Epithelial cell of proximal tubule (primary cell): ENCODE results near the gene EPB41L1. TPM values are rescaled to one million over a fixed set of nuclear protein-coding genes. Genes with fewer than 3 reads are reported as not detected.

Source experiments
- DNase-seq: peaks from one replicate; pipeline ENCODE4 v3.0.0-alpha.2; 2011; ENCODE audit warnings: low read depth
- H3K4me3 ChIP-seq: 2 replicates; pipeline ENCODE4 v1.5.1; 2011; ENCODE audit warnings: low read depth, mild to moderate bottlenecking, low read length
- total RNA-seq: library from RNA; depleted of rRNA; stranded (reverse); fragments of >200 nt; gene quantifications from 2 replicates; pipeline ENCODE4 v1.2.3, GENCODE V29; 2015
- TF ChIP-seq, protein P1 (sequence below): conservative IDR thresholded peaks from 2 replicates; pipeline ENCODE4 v1.5.1; 2012; ENCODE audit warnings: low read depth, mild to moderate bottlenecking, low read length

EPB41L1 gene
- total RNA-seq, 1 donor from 2014 or later = 17.4 TPM

DNA sequence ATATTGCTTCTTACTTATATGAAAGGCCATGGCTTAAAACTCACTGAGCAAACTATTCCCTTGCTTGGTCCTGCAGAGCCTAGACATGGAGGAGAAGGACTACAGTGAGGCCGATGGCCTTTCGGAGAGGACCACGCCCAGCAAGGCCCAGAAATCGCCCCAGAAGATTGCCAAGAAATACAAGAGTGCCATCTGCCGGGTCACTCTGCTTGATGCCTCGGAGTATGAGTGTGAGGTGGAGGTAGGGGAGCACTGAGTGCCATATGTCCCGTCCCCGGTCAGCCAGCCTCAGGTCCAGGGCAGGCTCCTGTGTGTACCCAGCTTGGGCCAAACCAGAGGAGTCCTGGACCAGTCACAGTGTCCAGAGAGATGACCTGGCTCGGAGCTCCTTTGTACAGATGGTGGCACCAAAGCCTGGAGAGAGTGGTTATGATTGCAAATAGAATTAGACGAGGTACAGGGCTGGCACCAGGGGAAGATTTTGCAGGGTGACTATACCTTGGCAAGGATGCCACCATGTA is 21.0 kb downstream of the EPB41L1 start:
- TF ChIP-seq, protein P1, sequence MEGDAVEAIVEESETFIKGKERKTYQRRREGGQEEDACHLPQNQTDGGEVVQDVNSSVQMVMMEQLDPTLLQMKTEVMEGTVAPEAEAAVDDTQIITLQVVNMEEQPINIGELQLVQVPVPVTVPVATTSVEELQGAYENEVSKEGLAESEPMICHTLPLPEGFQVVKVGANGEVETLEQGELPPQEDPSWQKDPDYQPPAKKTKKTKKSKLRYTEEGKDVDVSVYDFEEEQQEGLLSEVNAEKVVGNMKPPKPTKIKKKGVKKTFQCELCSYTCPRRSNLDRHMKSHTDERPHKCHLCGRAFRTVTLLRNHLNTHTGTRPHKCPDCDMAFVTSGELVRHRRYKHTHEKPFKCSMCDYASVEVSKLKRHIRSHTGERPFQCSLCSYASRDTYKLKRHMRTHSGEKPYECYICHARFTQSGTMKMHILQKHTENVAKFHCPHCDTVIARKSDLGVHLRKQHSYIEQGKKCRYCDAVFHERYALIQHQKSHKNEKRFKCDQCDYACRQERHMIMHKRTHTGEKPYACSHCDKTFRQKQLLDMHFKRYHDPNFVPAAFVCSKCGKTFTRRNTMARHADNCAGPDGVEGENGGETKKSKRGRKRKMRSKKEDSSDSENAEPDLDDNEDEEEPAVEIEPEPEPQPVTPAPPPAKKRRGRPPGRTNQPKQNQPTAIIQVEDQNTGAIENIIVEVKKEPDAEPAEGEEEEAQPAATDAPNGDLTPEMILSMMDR = no peak
- no peak for DNase-seq
- H3K4me3 ChIP-seq = no peak overlapping the region

DNA sequence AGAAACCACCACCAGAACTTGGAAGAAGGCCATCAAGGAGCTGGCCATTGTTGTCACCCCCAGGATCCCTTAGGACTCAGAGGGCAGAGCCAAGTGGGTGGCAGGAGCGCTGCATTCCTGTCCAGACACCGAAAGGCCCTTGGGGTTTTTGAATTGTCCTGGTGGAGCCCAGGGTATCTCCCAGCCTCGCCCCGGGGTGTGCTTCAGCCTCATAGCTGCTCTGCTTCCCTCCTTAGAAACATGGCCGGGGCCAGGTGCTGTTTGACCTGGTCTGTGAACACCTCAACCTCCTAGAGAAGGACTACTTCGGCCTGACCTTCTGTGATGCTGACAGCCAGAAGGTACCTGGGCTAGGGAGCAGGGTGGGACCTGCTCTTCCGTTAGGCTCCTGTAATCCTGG is 23.2 kb downstream of the EPB41L1 start:
- no peak for DNase-seq
- H3K4me3 ChIP-seq = no peak overlapping the region
- TF ChIP-seq, protein P1 = no peak

DNA sequence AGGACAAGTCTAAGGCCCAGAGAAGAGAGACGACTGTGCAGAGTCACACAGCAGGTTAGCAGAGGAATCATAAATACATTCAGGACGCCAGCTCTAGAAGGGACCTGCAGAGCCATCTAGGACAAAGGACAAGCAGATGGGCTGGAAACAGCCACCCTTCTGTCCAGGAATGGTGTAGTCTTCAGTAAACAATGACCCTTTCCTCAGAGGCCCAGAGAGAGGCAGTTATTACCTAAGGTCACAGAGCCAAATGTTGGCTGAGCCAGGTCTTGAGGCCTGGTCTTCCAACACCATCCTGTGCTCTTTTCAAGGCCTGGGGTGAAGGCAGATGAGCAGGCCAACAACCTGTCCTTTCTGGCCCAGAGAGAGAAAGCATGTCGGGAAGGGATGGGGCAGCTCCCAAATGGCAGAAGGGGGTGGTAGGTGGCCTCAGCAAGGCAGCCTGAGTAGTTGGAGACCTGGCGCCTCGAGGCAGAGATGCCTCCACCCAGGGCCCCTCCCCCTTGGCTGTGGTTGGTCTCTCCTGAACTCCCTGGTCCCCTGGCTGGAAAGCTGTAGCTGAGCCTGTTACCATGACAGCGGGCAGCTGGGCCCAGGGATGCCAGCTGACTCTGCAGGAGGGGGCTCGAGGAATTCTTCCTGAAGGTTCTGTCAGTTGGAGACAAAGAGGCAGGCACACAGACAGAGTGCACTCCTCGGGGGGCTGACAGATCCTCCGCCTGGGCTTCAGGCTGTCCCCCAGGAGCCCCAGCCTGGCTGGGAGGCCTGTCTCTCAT is 24.8 kb downstream of the EPB41L1 start:
- H3K4me3 ChIP-seq = no peak overlapping the region
- TF ChIP-seq, protein P1 = no peak
- DNase-seq = no peak

DNA sequence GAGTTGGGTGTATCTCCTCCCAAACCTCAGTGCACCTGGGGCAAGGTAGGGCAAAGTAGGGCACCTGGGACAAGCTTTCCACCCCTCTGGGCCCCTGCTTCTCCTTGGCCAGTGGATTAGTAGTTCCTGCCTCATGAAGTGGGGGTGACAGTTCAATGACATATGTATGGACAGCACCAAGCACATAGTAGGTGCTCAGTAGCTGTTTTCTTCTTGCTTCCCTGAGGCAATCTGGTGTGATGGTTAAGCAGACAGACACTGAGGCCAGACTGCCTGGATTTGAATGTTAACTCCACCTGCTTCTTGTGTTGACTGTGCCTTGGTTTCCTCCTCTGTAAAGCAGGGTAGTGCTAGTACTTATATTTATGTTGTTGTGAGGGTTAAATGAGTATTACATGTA is 25.8 kb downstream of the EPB41L1 start:
- H3K4me3 ChIP-seq = no peak overlapping the region
- TF ChIP-seq, protein P1 = no peak
- no peak for DNase-seq

DNA sequence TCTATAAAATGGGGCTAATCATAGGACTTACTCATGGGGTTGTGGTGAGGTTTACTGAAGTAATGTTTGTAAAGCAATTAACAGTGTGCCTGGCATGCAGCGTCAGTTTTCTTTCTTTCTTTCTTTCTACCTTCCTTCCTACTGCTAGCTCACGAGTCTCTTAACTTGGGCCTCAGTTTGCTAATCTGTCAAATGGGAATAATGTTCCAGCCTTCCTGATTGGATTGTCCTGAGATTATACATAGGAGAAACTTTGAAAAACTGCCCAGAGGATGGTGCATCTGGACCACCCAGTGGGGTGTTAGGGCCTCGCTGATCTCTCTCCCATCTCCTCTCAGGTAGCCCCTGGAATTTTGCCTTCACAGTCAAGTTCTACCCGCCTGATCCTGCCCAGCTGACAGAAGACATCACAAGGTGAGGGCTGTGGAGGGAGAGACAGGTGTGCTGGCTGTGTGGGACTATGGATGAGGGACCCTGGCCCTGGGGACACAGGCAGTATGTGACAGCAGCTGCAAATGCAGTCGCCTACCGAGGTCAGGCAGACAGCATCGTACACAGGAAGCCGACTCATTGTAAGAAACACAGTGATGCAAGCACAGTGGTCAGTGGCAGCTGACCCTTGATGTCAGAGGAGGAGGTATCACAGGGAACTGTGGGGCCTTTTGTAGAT is 27.5 kb downstream of the EPB41L1 start:
- no peak overlapping the region for H3K4me3 ChIP-seq
- DNase-seq = no peak
- TF ChIP-seq, protein P1 = no peak

DNA sequence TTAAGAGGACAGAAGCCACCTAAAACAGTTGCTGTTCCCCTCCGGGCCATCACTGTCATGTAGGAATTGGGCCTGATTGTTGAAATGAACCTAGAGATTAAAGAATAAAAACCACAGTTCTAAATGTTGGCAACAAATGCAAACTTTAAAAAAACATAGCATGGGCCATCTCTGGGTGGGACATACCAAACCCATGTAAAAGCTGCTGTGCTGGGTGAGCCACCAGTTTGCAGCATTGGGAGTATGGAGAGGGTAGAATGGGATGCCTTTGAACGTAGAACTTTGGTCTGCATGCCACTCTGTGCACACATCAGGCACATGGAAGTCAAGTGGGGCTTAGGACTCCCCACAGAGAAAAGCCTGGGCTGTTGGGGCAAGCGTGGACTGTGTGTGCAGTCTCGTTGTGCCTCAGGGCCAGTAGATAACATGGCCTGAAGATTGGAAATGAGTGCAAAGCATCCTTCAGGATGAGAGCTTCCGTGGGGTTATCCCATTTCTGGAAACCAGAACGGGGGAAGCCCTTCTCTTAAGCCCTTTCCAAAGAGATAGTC is 28.1 kb downstream of the EPB41L1 start:
- no peak overlapping the region for H3K4me3 ChIP-seq
- DNase-seq = no peak
- TF ChIP-seq, protein P1 = no peak
